Measurements from ENCODE around the gene PABPN1L. TPM values are rescaled to one million over a fixed set of nuclear protein-coding genes. Genes with fewer than 3 reads are reported as not detected.

The PABPN1L gene
- total and polyA plus RNA-seq, 2 of the 13 experiments (the other 11 are each of a cell fraction or from before 2014, with no cell fraction given): not detected

- Histone ChIP-seq H3K9me3 (ENCODE audit: low read length) (no peaks in the 10 kb centered on the region), H3K4me2 (ENCODE audit: low read depth, low read length) (no peak overlapping the region), H4K20me1 (ENCODE audit: insufficient read depth, low read length) (no peaks in the 10 kb centered on the region), H3K27me3 (ENCODE audit: control insufficient read depth in 1 of 2, insufficient read depth in 2 of 2, low read length in 2 of 2) (no peaks in the 10 kb centered on the region), H3K27ac (ENCODE audit: extremely low read length, insufficient read depth, low read length) (no peak overlapping the region), H3K9ac (ENCODE audit: insufficient read depth, low read depth, low read length) (no peak overlapping the region), H3K79me2 (ENCODE audit: insufficient read depth, low read length) (no peaks in the 10 kb centered on the region), H3K36me3 (replicated peaks in 1 of 2; ENCODE audit: control insufficient read depth in 1 of 2, insufficient read depth in 2 of 2, low read length in 2 of 2) (no peaks in the 10 kb centered on the region), H3K4me3 (replicated peaks in 1 of 3; ENCODE audit: insufficient read depth in 1 of 3, low read depth in 2 of 3, low read length in 3 of 3) (no peak overlapping the region), H2AFZ (ENCODE audit: low read length) (no peak overlapping the region), H3K4me1 (ENCODE audit: insufficient read depth, low read length) (0 out of 2 replicates have a peak, but pooled peaks cover 7% of the 10 kb centered on the region)
- no TSS peak for BruUV-seq (replicated peaks)
- ATAC-seq (no peak), DNase-seq (ENCODE audit: low spot score) (no peak), FAIRE-seq (no peak)
- in situ Hi-C loops (cut with HindIII; ENCODE audit: extremely low pct_ligation_motif_present, low pct_unique_long_range_greater_than_20kb): no loop called here
- intact Hi-C loops (cut with micrococcal nuclease; ENCODE audit: unreplicated experiment): no loop called here
- ChIA-PET CTCF (ENCODE audit: low intra/inter-chr PET ratio, low total read pairs) (no interaction called here), POLR2A (no interaction called here)
- TF ChIP-seq, protein P1, sequence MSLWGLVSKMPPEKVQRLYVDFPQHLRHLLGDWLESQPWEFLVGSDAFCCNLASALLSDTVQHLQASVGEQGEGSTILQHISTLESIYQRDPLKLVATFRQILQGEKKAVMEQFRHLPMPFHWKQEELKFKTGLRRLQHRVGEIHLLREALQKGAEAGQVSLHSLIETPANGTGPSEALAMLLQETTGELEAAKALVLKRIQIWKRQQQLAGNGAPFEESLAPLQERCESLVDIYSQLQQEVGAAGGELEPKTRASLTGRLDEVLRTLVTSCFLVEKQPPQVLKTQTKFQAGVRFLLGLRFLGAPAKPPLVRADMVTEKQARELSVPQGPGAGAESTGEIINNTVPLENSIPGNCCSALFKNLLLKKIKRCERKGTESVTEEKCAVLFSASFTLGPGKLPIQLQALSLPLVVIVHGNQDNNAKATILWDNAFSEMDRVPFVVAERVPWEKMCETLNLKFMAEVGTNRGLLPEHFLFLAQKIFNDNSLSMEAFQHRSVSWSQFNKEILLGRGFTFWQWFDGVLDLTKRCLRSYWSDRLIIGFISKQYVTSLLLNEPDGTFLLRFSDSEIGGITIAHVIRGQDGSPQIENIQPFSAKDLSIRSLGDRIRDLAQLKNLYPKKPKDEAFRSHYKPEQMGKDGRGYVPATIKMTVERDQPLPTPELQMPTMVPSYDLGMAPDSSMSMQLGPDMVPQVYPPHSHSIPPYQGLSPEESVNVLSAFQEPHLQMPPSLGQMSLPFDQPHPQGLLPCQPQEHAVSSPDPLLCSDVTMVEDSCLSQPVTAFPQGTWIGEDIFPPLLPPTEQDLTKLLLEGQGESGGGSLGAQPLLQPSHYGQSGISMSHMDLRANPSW (CRISPR knock-in tag; IDR thresholded peaks at IDR 0.05; ENCODE audit: borderline replicate concordance): no peak
- no peak for TF ChIP-seq PATZ1 (CRISPR knock-in tag; IDR thresholded peaks at IDR 0.05)
- TF ChIP-seq ZNF350 (CRISPR knock-in tag; IDR thresholded peaks at IDR 0.05; ENCODE audit: borderline replicate concordance, low read depth): no peak
- 89% methylated on average over 11 of the region's 11 CpGs for WGBS (ENCODE audit: low lambda C conversion rate)
These were observed 31.1 kb downstream of the PABPN1L start for GRCh38 chr16:88835383-88835782.

Data from HepG2 (cell line).